H1 (cell line): ENCODE results near the gene ZNF283. TPM values are rescaled to one million over a fixed set of nuclear protein-coding genes. Genes with fewer than 3 reads are reported as not detected.
"Not testable (repeated sequence)": the region's sequence is repeated elsewhere in the genome, so short reads cannot be mapped to it uniquely, and the experiment has no call there.

Experiments
- CTCF ChIA-PET: fragments of 300-600 bp; sonication (Branson Sonifier 250); formaldehyde crosslinking; loops from one replicate; lab custom pipeline; 2021; ENCODE audit not compliant: partially characterized antibody; lab: Charles Lee
- POLR2A ChIA-PET: fragments of 300-600 bp; sonication (Branson Sonifier 250); formaldehyde crosslinking; loops from one replicate; lab custom pipeline; 2021; ENCODE audit warnings: inconsistent platforms; ENCODE audit not compliant: partially characterized antibody; lab: Charles Lee
- DNase-seq, 2 experiments: peaks; one replicate each; pipeline versions ENCODE4 v3.0.0 to v3.0.0-alpha.2; 2010 to 2022; ENCODE audit warnings: low spot score in 2 of 2, low read depth in 1 of 2, mixed read lengths in 1 of 2
- FAIRE-seq: peaks from 2 replicates; lab custom pipeline; 2011; peaks lifted over from hg19 to GRCh38; lab: Jason Lieb, UNC
- H2AFZ ChIP-seq: 2 replicates; pipeline ENCODE4 v1.8.1; 2012; ENCODE audit warnings: low read length, inconsistent platforms
- H2AK5ac ChIP-seq: 2 replicates; pipeline ENCODE4 v1.6.1; 2013; ENCODE audit warnings: low read depth, low read length
- H2BK120ac ChIP-seq: replicated peaks from 2 replicates; pipeline ENCODE3; 2013; ENCODE audit warnings: low read depth, low read length, inconsistent platforms
- H2BK12ac ChIP-seq: 2 replicates; pipeline ENCODE4 v1.6.1; 2013; ENCODE audit warnings: low read depth, low read length
- H2BK15ac ChIP-seq: 2 replicates; pipeline ENCODE4 v1.6.1; 2013; ENCODE audit warnings: low read length
- H2BK20ac ChIP-seq: 2 replicates; pipeline ENCODE4 v1.6.1; 2013; ENCODE audit warnings: low read length
- H2BK5ac ChIP-seq: 2 replicates; pipeline ENCODE4 v1.6.1; 2013; ENCODE audit warnings: low read depth, low read length
- H3K14ac ChIP-seq: 2 replicates; pipeline ENCODE4 v1.6.1; 2013; ENCODE audit warnings: inconsistent platforms; ENCODE audit not compliant: insufficient read length
- H3K18ac ChIP-seq: 2 replicates; pipeline ENCODE4 v1.6.1; 2013; ENCODE audit warnings: low read length; ENCODE audit errors: extremely low read depth
- H3K23ac ChIP-seq: 2 replicates; pipeline ENCODE4 v1.6.1; 2013; ENCODE audit warnings: inconsistent platforms; ENCODE audit not compliant: insufficient read length
- H3K23me2 ChIP-seq: 2 replicates; pipeline ENCODE4 v1.6.1; 2013; ENCODE audit warnings: low read depth, low read length
- H3K27ac ChIP-seq: 2 replicates; pipeline ENCODE4 v1.6.1; 2011; ENCODE audit warnings: low read depth, low read length, inconsistent platforms
- H3K27me3 ChIP-seq, 4 experiments: replicated peaks in 1 of 4; 1 replicate in 1 of 4; 2 replicates in 3 of 4; pipeline versions ENCODE4 v1.6.1 to v1.8.1; 2011 to 2013; ENCODE audit warnings: low read length in 3 of 4, mild to moderate bottlenecking in 3 of 4, inconsistent platforms in 2 of 4, mixed read lengths in 2 of 4, moderate library complexity in 1 of 4; ENCODE audit not compliant: control insufficient read depth in 3 of 4, insufficient read depth in 3 of 4; ENCODE audit errors: extremely low read depth in 1 of 4
- H3K36me3 ChIP-seq, 4 experiments: 2 replicates each; pipeline versions ENCODE4 v1.6.1 to v1.8.1; 2011 to 2013; ENCODE audit warnings: mild to moderate bottlenecking in 4 of 4, low read length in 3 of 4, moderate library complexity in 2 of 4, control low read depth in 1 of 4, inconsistent platforms in 1 of 4; ENCODE audit not compliant: insufficient read depth in 4 of 4, control insufficient read depth in 2 of 4
- H3K4ac ChIP-seq: replicated peaks from 2 replicates; pipeline ENCODE3; 2013; ENCODE audit warnings: low read length, low read depth, mixed read lengths, inconsistent platforms; ENCODE audit not compliant: insufficient read length
- H3K4me1 ChIP-seq, 4 experiments: replicated peaks in 1 of 4; 1 replicate in 1 of 4; 2 replicates in 3 of 4; pipeline versions ENCODE4 v1.6.1 to v1.8.1; 2011 to 2013; ENCODE audit warnings: low read length in 3 of 4, inconsistent platforms in 2 of 4, mixed read lengths in 1 of 4; ENCODE audit not compliant: insufficient read depth in 4 of 4, control insufficient read depth in 3 of 4
- H3K4me2 ChIP-seq, 2 experiments: 2 replicates each; pipeline versions ENCODE4 v1.6.1 to v1.8.1; 2011 to 2013; ENCODE audit warnings: low read depth in 2 of 2, low read length in 2 of 2, control low read depth in 1 of 2, inconsistent platforms in 1 of 2, mild to moderate bottlenecking in 1 of 2; ENCODE audit not compliant: insufficient read depth in 1 of 2
- H3K4me3 ChIP-seq, 4 experiments: fragments of 200-600, 300-600 bp in 1 of 4; sonication (generic), shearing (Covaris generic), sonication (Bioruptor Twin) in 1 of 4; 2 replicates each; pipeline versions ENCODE4 v1.5.1 to v1.8.1; 2011 to 2016; ENCODE audit warnings: low read length in 4 of 4, low read depth in 3 of 4, control low read depth in 2 of 4, inconsistent platforms in 2 of 4, mild to moderate bottlenecking in 2 of 4, mixed read lengths in 1 of 4, moderate library complexity in 1 of 4; ENCODE audit not compliant: insufficient read depth in 2 of 4; ENCODE audit errors: extremely low read depth in 1 of 4
- H3K56ac ChIP-seq: replicated peaks from 2 replicates; pipeline ENCODE3; 2013; ENCODE audit warnings: low read depth, mild to moderate bottlenecking, mixed read lengths, low read length, inconsistent platforms; ENCODE audit not compliant: insufficient read length
- H3K79me1 ChIP-seq: 2 replicates; pipeline ENCODE4 v1.6.1; 2013; ENCODE audit warnings: low read depth, low read length, control low read depth
- H3K79me2 ChIP-seq, 2 experiments: 2 replicates each; pipeline versions ENCODE4 v1.6.1 to v1.8.1; 2012 to 2013; ENCODE audit warnings: low read length in 2 of 2, mild to moderate bottlenecking in 2 of 2, inconsistent platforms in 1 of 2; ENCODE audit not compliant: insufficient read depth in 2 of 2, control insufficient read depth in 1 of 2
- H3K9ac ChIP-seq, 4 experiments: replicated peaks in 1 of 4; 1 replicate in 1 of 4; 2 replicates in 3 of 4; pipeline versions ENCODE4 v1.6.1 to v1.8.1; 2011 to 2013; ENCODE audit warnings: low read depth in 3 of 4, low read length in 3 of 4, control low read depth in 2 of 4, mild to moderate bottlenecking in 2 of 4, moderate library complexity in 2 of 4, inconsistent platforms in 1 of 4; ENCODE audit errors: extremely low read depth in 1 of 4
- H3K9me3 ChIP-seq, 2 experiments: 2 replicates each; pipeline versions ENCODE4 v1.6.1 to v1.8.1; 2012 to 2013; ENCODE audit warnings: mild to moderate bottlenecking in 2 of 2, moderate library complexity in 2 of 2, control low read depth in 1 of 2, inconsistent platforms in 1 of 2, low read depth in 1 of 2, low read length in 1 of 2, mixed read lengths in 1 of 2; ENCODE audit not compliant: insufficient read depth in 2 of 2
- H4K20me1 ChIP-seq, 2 experiments: replicated peaks in 1 of 2; 2 replicates each; pipeline versions ENCODE3 to v1.8.1; 2011 to 2013; ENCODE audit warnings: inconsistent platforms in 2 of 2, low read length in 2 of 2, mild to moderate bottlenecking in 1 of 2; ENCODE audit not compliant: insufficient read depth in 2 of 2, control insufficient read depth in 1 of 2
- H4K5ac ChIP-seq: 2 replicates; pipeline ENCODE4 v1.6.1; 2013; ENCODE audit warnings: low read length, low read depth, mixed read lengths, inconsistent platforms; ENCODE audit not compliant: insufficient read length
- H4K8ac ChIP-seq: 2 replicates; pipeline ENCODE4 v1.8.0; 2013; ENCODE audit warnings: mild to moderate bottlenecking, moderate library complexity, low read length, inconsistent platforms; ENCODE audit not compliant: insufficient read depth; ENCODE audit errors: extremely low read depth
- H4K91ac ChIP-seq: replicated peaks from 2 replicates; pipeline ENCODE3; 2013; ENCODE audit warnings: low read length, mixed read lengths, inconsistent platforms; ENCODE audit not compliant: insufficient read length
- WGBS, 2 experiments: shearing (Covaris generic) in 1 of 2; methylation state at CpG; one replicate each; pipeline versions ENCODE4 v1.1.6 to v1.1.7; 2013 to 2015; ENCODE audit warnings: low lambda C conversion rate in 2 of 2, mixed read lengths in 2 of 2, inconsistent platforms in 1 of 2, low coverage in 1 of 2, missing lambda C conversion rate in 1 of 2; ENCODE audit not compliant: insufficient replicate concordance in 2 of 2, insufficient coverage in 1 of 2, insufficient read length in 1 of 2; ENCODE audit errors: extremely low coverage in 1 of 2, missing lambda C conversion rate in 1 of 2; 5-methylcytosine and 5-hydroxymethylcytosine counted together
- polyA plus RNA-seq, 7 experiments: library from polyadenylated mRNA; depleted of rRNA in 3 of 7; stranded (reverse) in 5 of 7; unstranded in 2 of 7; fragments of >200 nt in 5 of 7; fragments of 200-250 nt in 2 of 7; gene quantifications; 1 replicate in 5 of 7; 2 replicates in 1 of 7; 4 replicates in 1 of 7; pipeline versions ENCODE4 v1.2.1 to v1.2.3, GENCODE V29; 2011 to 2013; ENCODE audit warnings: missing spikeins in 2 of 7, mixed read lengths in 2 of 7
- total RNA-seq: library from RNA; stranded (reverse); fragmentation: NEBNext Ultra II Directional; extraction: Animal tissue kit (Norgen Biotek cat#: 25700); gene quantifications from 2 replicates; pipeline ENCODE4 v1.2.1, GENCODE V29; 2021

ZNF283 gene
- total and polyA plus RNA-seq, 2 of the 8 experiments (the other 6 are each of a cell fraction or from before 2014, with no cell fraction given): 1.1 to 4.3 TPM

GRCh38 chr19:43823856-43824255 is 3.3 kb upstream of the ZNF283 start:
- H3K9me3 ChIP-seq: peaks cover 10 to 11% of the 10 kb centered on the region in 2 experiments; a peak in 3 of 4 replicates
- H2BK5ac ChIP-seq, H3K9ac ChIP-seq, H3K18ac ChIP-seq, H3K36me3 ChIP-seq, H3K79me2 ChIP-seq, H2AK5ac ChIP-seq, H4K5ac ChIP-seq, DNase-seq, H4K8ac ChIP-seq, H3K27ac ChIP-seq, CTCF ChIA-PET, H3K4me3 ChIP-seq, H3K23me2 ChIP-seq, H4K20me1 ChIP-seq, H3K4me1 ChIP-seq, H4K91ac ChIP-seq, POLR2A ChIA-PET, H2BK20ac ChIP-seq, H3K14ac ChIP-seq, H2BK12ac ChIP-seq, H3K4me2 ChIP-seq, H2BK15ac ChIP-seq, H3K56ac ChIP-seq, H2AFZ ChIP-seq, FAIRE-seq, H3K4ac ChIP-seq, H3K23ac ChIP-seq, H2BK120ac ChIP-seq, H3K79me1 ChIP-seq: not testable (repeated sequence)
- 84% methylated on average over 3 of the region's 3 CpGs; no CpG with 5 or more reads in 1 of the 2 experiments for WGBS, 2 experiments
- H3K27me3 ChIP-seq: peaks cover 0 to 11% (median 2%) of the 10 kb centered on the region in 4 experiments; a peak in 3 of 7 replicates

DNA sequence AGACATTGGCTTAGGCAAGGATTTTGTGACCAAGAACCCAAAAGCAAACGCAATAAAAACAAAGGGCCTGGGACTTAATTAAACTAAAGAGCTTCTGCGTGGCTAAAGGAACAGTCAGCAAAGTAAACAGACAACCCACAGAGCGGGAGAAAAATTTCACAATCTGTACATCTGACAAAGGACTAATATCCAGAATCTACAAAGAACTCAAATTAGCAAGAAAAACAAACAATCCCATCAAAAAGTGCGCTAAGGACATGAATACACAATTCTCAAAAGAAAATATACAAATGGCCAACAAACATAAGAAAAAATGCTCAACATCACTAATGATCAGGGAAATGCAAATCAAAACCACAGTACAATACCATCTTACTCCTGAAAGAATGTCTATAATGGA is 2.5 kb upstream of the ZNF283 start:
- H4K20me1 ChIP-seq, H2BK120ac ChIP-seq, H2BK20ac ChIP-seq, H3K4ac ChIP-seq, H3K4me3 ChIP-seq, CTCF ChIA-PET, H2AK5ac ChIP-seq, H4K91ac ChIP-seq, H3K27me3 ChIP-seq, H3K79me2 ChIP-seq, H3K27ac ChIP-seq, H3K18ac ChIP-seq, H3K9ac ChIP-seq, FAIRE-seq, H2AFZ ChIP-seq, H2BK15ac ChIP-seq, POLR2A ChIA-PET, H3K56ac ChIP-seq, DNase-seq, H3K4me1 ChIP-seq, H3K79me1 ChIP-seq, H3K14ac ChIP-seq, H3K23ac ChIP-seq, H4K8ac ChIP-seq, H3K4me2 ChIP-seq, H2BK12ac ChIP-seq, H2BK5ac ChIP-seq, H3K23me2 ChIP-seq, H4K5ac ChIP-seq, H3K36me3 ChIP-seq: not testable (repeated sequence)
- H3K9me3 ChIP-seq: peaks cover 10 to 13% of the 10 kb centered on the region in 2 experiments; a peak in 3 of 4 replicates
- 65% methylated on average over 4 of the region's 4 CpGs; no CpG with 5 or more reads in 1 of the 2 experiments for WGBS, 2 experiments
